Caco-2 (cell line): ENCODE results near the gene TBC1D24. TPM values are rescaled to one million over a fixed set of nuclear protein-coding genes. Genes with fewer than 3 reads are reported as not detected.

Source experiments
- BruUV-seq: library from RNA; stranded (reverse); fragments of 400-500 nt; replicated peaks from 2 replicates; lab custom pipeline; 2021; lab: Mats Ljungman, UMichigan
- CTCF ChIA-PET: fragments of 300-600 bp; sonication (Branson Sonifier 250); formaldehyde crosslinking; loops from one replicate; lab custom pipeline; 2022; ENCODE audit warnings: antibody characterized with exemption; lab: Charles Lee
- POLR2A ChIA-PET: fragments of 300-600 bp; sonication (Branson Sonifier 250); formaldehyde crosslinking; loops from one replicate; lab custom pipeline; 2022; ENCODE audit warnings: antibody characterized with exemption; lab: Charles Lee
- DNase-seq, 2 experiments: peaks; one replicate each; pipeline versions ENCODE4 v3.0.0 to v3.0.0-alpha.2; 2020 to 2022
- H3K27me3 ChIP-seq: replicated peaks from 2 replicates; pipeline ENCODE4 v1.6.0; 2011; ENCODE audit warnings: low read length; ENCODE audit not compliant: control insufficient read depth, insufficient read depth
- H3K36me3 ChIP-seq: 2 replicates; pipeline ENCODE4 v1.5.1; 2011; ENCODE audit warnings: low read length; ENCODE audit not compliant: control insufficient read depth, insufficient read depth
- H3K4me1 ChIP-seq: fragments of 250-450 bp; sonication (Bioruptor Pico); 2 replicates; pipeline ENCODE4 v1.5.1; 2020; ENCODE audit warnings: mild to moderate bottlenecking
- H3K4me3 ChIP-seq: 2 replicates; pipeline ENCODE4 v1.5.1; 2011; ENCODE audit warnings: low read depth, mild to moderate bottlenecking, control low read depth, low read length
- H3K9me3 ChIP-seq: fragments of 250-450 bp; sonication (Bioruptor Pico); 2 replicates; pipeline ENCODE4 v1.5.1; 2020; ENCODE audit warnings: mild to moderate bottlenecking, moderate library complexity
- H3K27ac Mint-ChIP-seq: one replicate; pipeline ENCODE4 v1.8.0; 2022; ENCODE audit warnings: mixed read lengths; ENCODE audit not compliant: unreplicated experiment
- H3K27me3 Mint-ChIP-seq: one replicate; pipeline ENCODE4 v1.8.0; 2022; ENCODE audit warnings: mixed read lengths; ENCODE audit not compliant: insufficient read depth, unreplicated experiment
- H3K36me3 Mint-ChIP-seq: one replicate; pipeline ENCODE4 v1.8.0; 2022; ENCODE audit warnings: mild to moderate bottlenecking, mixed read lengths; ENCODE audit not compliant: insufficient read depth, unreplicated experiment
- H3K4me1 Mint-ChIP-seq: one replicate; pipeline ENCODE4 v1.8.0; 2022; ENCODE audit warnings: low read depth, mixed read lengths; ENCODE audit not compliant: unreplicated experiment
- H3K4me3 Mint-ChIP-seq: one replicate; pipeline ENCODE4 v1.8.0; 2022; ENCODE audit warnings: mild to moderate bottlenecking, moderate library complexity, mixed read lengths; ENCODE audit not compliant: unreplicated experiment
- H3K9me3 Mint-ChIP-seq: one replicate; pipeline ENCODE4 v1.8.0; 2022; ENCODE audit warnings: mixed read lengths; ENCODE audit not compliant: unreplicated experiment
- intact Hi-C: fragments of 100-400 bp; cut with micrococcal nuclease; formaldehyde crosslinking; loops from one replicate; pipeline ENCODE4 v1.10.0; 2022; ENCODE audit not compliant: unreplicated experiment
- total RNA-seq: library from RNA; stranded (reverse); gene quantifications from 2 replicates; pipeline ENCODE4 v1.2.3, GENCODE V29; 2022
- TF ChIP-seq, protein P1 (sequence below), 2 experiments: fragments of 200-600 bp in 1 of 2; IDR thresholded peaks; 1 replicate in 1 of 2; 2 replicates in 1 of 2; pipeline versions ENCODE4 v1.5.1 to v1.8.0; 2011 to 2022; ENCODE audit warnings: antibody characterized with exemption in 1 of 2, control low read depth in 1 of 2, inconsistent platforms in 1 of 2, low read depth in 1 of 2, low read length in 1 of 2, mild to moderate bottlenecking in 1 of 2, moderate library complexity in 1 of 2; ENCODE audit not compliant: insufficient read depth in 1 of 2, severe bottlenecking in 1 of 2, unreplicated experiment in 1 of 2

The TBC1D24 gene
- total RNA-seq, 1 experiment from 2014 or later, result 20.8 TPM

DNA sequence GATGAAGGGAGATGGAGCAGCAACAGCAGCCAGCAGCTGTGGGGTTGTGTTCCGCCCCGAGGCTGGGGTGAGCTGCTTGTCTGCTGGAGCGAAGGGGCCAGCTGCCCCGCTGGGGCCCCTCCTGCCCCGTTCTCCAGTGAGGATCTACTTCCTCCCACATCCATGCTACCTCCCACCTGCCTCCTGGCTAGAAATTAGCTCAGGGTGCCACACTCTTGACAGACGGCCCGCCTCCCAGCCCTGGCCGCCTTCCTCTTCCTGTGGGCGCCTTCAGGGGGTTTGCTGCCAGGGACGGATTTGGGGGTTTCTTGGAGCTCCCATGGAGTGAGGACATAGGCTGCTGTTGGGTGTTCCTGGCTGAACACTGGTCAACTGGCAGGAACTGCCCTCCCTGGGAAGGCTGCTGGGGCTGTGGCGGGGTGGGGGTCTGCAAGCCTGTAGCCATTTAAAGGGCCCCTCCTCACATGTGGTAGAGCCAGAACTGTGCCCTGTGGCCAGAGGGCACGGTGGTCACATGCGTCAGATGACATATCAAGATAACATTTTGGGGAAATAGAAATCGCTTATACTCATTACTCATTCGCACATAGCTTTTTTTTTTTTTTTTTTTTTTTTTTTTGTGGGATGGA lies 13.1 kb downstream of the TBC1D24 start:
- ChIA-PET CTCF (interaction anchor here (1.0 kb wide), 1 partner anchor 13 kb away, joined by 6 read pairs; no protein-coding TSS in a partner anchor), POLR2A (no interaction called here)
- TF ChIP-seq, protein P1, sequence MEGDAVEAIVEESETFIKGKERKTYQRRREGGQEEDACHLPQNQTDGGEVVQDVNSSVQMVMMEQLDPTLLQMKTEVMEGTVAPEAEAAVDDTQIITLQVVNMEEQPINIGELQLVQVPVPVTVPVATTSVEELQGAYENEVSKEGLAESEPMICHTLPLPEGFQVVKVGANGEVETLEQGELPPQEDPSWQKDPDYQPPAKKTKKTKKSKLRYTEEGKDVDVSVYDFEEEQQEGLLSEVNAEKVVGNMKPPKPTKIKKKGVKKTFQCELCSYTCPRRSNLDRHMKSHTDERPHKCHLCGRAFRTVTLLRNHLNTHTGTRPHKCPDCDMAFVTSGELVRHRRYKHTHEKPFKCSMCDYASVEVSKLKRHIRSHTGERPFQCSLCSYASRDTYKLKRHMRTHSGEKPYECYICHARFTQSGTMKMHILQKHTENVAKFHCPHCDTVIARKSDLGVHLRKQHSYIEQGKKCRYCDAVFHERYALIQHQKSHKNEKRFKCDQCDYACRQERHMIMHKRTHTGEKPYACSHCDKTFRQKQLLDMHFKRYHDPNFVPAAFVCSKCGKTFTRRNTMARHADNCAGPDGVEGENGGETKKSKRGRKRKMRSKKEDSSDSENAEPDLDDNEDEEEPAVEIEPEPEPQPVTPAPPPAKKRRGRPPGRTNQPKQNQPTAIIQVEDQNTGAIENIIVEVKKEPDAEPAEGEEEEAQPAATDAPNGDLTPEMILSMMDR (IDR thresholded peaks at IDR 0.05; ENCODE audit: insufficient read depth in 1 of 2, low read depth in 1 of 2, low read length in 1 of 2, severe bottlenecking in 1 of 2, unreplicated experiment in 1 of 2), result no peak

DNA sequence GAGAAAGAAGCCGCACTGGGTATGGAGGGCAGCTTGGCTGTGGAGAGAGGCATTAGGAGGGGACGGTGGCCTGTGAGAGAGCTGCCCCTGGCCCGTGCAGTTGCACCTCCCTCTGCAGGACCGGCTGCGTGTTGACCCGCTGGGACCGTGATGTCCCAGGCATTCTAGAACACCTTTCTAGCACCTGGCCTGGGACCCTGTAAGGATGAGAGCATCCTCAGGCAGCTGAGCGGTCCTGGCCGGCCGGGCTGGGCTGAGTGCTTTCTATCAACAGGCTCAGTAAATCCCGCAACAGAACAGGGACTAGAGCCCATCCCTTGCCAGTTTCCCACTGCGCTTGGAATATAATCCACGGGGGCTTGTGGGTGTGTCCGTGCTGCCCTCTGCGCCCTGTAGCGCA lies 14.7 kb downstream of the TBC1D24 start:
- Mint-ChIP-seq H3K4me3 (no peak overlapping the region), H3K36me3 (peaks cover 7% of the 10 kb centered on the region), H3K4me1 (peaks cover 7% of the 10 kb centered on the region), H3K27ac (no peak overlapping the region), H3K9me3 (no peaks in the 10 kb centered on the region), H3K27me3 (no peaks in the 10 kb centered on the region)
- no peak for DNase-seq
- ChIA-PET CTCF (no interaction called here), POLR2A (no interaction called here)
- intact Hi-C loops, result no loop called here
- Histone ChIP-seq H3K4me1 (no peaks in the 10 kb centered on the region), H3K36me3 (no peaks in the 10 kb centered on the region), H3K9me3 (no peaks in the 10 kb centered on the region), H3K27me3 (no peaks in the 10 kb centered on the region), H3K4me3 (no peak overlapping the region)
- TF ChIP-seq, protein P1 (IDR thresholded peaks at IDR 0.05; ENCODE audit: insufficient read depth in 1 of 2, low read depth in 1 of 2, low read length in 1 of 2, severe bottlenecking in 1 of 2, unreplicated experiment in 1 of 2), result no peak
- BruUV-seq, result no TSS peak

More for the DNA sequence above, 13.1 kb downstream of the TBC1D24 start:
- Histone ChIP-seq H3K36me3 (no peaks in the 10 kb centered on the region), H3K4me3 (no peak overlapping the region), H3K4me1 (no peaks in the 10 kb centered on the region), H3K9me3 (no peaks in the 10 kb centered on the region), H3K27me3 (no peaks in the 10 kb centered on the region)
- no peak for DNase-seq
- no peak overlapping the region for H3K27ac Mint-ChIP-seq
- intact Hi-C loops, result no loop called here
- peaks cover 17% of the 10 kb centered on the region for H3K4me1 Mint-ChIP-seq
- no peaks in the 10 kb centered on the region for H3K9me3 Mint-ChIP-seq
- no TSS peak for BruUV-seq
- peaks cover 11% of the 10 kb centered on the region for H3K36me3 Mint-ChIP-seq
- no peak overlapping the region for H3K4me3 Mint-ChIP-seq
- H3K27me3 Mint-ChIP-seq, result no peaks in the 10 kb centered on the region

DNA sequence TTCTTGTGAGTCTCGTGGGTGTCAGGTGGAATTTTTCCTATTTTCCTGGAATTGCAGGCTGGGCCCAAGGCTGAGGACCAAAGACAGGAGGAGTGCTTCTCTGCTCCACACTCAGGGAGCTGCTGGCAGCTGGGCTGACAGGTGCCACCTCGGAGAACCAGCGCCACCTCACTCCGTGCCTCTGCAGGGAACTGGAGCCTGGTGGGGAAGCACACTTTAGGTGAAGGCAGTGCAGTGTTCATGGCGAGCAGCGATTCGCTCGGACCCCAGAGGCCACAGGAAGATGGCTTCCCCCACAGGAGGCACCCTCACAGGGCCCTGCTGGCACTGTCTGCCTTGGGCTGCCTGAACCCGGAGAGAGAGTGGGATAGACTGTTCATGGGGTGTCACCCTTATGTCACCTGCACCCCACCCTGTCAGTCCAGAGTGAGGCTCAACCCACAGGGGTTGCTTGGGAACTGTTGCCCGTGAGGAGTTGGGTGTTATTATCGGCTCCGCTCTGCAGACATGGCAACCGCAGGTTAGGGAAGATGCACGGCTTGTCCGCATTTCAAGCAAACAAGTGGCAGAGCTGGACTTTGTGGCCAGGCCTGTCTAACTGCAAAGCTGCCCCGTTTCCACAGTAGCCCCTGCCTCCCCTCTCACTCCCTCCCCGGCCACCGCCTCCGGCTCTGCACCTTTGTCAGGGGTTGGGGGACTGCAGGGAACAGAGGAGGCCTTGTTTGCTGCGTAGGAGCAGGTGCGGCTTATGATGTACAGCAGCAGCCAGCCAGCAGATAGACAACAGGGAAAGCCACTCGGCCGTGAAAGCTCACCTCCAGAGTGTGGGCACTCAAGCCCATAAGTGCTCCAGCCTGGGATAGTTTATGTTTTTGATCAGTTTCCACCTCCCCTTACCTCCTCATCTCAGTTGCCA lies 15.5 kb downstream of the TBC1D24 start:
- intact Hi-C loops, result no loop called here
- Mint-ChIP-seq H3K36me3 (peaks cover 5% of the 10 kb centered on the region), H3K4me3 (no peak overlapping the region), H3K4me1 (no peaks in the 10 kb centered on the region), H3K27ac (no peak overlapping the region), H3K27me3 (no peaks in the 10 kb centered on the region), H3K9me3 (no peaks in the 10 kb centered on the region)
- DNase-seq, result no peak
- TF ChIP-seq, protein P1 (IDR thresholded peaks at IDR 0.05; ENCODE audit: insufficient read depth in 1 of 2, low read depth in 1 of 2, low read length in 1 of 2, severe bottlenecking in 1 of 2, unreplicated experiment in 1 of 2), result no peak
- BruUV-seq, result no TSS peak
- Histone ChIP-seq H3K27me3 (no peaks in the 10 kb centered on the region), H3K4me1 (no peaks in the 10 kb centered on the region), H3K36me3 (no peaks in the 10 kb centered on the region), H3K9me3 (no peaks in the 10 kb centered on the region), H3K4me3 (no peak overlapping the region)
- POLR2A ChIA-PET, result no interaction called here
- CTCF ChIA-PET, result no interaction called here
